ENCODE data around the gene MECR.

The MECR gene

GRCh38 chr1:29144178-29144577 is 86.6 kb downstream of the MECR start:
- Mint-ChIP-seq H3K4me1 (peaks cover 3% of the 10 kb centered on the region), H3K27ac (no peak overlapping the region), H3K27me3 (no peaks in the 10 kb centered on the region), H3K4me3 (no peak overlapping the region), H3K9me3 (no peaks in the 10 kb centered on the region), H3K36me3 (peaks cover 28% of the 10 kb centered on the region)
- ATAC-seq (ENCODE audit: low read depth) (no peak), DNase-seq (ENCODE audit: low spot score in 2 of 2) (no peak)

- no peak overlapping the region for H3K27ac Mint-ChIP-seq
Observed at GRCh38 chr1:29142714-29143113, 88.0 kb downstream of the MECR start.

More at GRCh38 chr1:29142714-29143113, 88.0 kb downstream of the MECR start:
- Mint-ChIP-seq H3K36me3 (peaks cover 16% of the 10 kb centered on the region), H3K27me3 (no peaks in the 10 kb centered on the region), H3K9me3 (no peaks in the 10 kb centered on the region), H3K4me1 (peaks cover 3% of the 10 kb centered on the region), H3K4me3 (no peak overlapping the region)
- ATAC-seq (ENCODE audit: low read depth) (no peak), DNase-seq (ENCODE audit: low spot score in 2 of 2) (no peak)
